GM23338 (cell line): ENCODE results near the gene ATP8A2.

Source experiments
- EZH2 ChIP-seq: fragments of 200-600 bp; sonication (generic); IDR thresholded peaks from one replicate; pipeline ENCODE4 v1.8.0; 2017; ENCODE audit warnings: antibody characterized with exemption, mild to moderate bottlenecking, low read depth; ENCODE audit not compliant: unreplicated experiment
- TF ChIP-seq, protein P1 (sequence below), 2 experiments: fragments of 200-600 bp in 1 of 2; sonication (generic) in 1 of 2; conservative IDR thresholded peaks; 2 replicates each; pipeline versions ENCODE4 v1.5.1 to v1.6.1; 2016 to 2017; ENCODE audit warnings: antibody characterized with exemption in 2 of 2, low read depth in 2 of 2, mild to moderate bottlenecking in 2 of 2, moderate library complexity in 1 of 2

DNA sequence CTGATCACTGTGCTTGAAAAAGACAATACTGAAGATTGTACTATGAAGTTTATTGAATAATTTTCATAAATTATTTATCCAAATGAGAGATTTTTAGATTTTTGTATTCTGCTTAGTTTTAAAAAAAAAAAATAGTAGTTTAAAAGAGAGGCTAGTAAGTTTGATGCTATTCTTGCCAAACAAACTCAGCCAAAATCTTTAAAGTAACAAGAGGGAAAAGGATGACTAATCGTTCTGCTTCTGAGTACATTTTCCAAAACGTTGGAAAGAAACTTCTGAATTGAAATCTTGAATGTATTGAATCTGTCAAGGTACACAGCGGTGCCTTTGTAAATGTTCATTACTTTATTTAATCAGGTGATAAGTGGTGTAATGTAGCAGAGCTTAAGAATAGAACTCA lies 35.9 kb upstream of the ATP8A2 start:
- TF ChIP-seq, protein P1, sequence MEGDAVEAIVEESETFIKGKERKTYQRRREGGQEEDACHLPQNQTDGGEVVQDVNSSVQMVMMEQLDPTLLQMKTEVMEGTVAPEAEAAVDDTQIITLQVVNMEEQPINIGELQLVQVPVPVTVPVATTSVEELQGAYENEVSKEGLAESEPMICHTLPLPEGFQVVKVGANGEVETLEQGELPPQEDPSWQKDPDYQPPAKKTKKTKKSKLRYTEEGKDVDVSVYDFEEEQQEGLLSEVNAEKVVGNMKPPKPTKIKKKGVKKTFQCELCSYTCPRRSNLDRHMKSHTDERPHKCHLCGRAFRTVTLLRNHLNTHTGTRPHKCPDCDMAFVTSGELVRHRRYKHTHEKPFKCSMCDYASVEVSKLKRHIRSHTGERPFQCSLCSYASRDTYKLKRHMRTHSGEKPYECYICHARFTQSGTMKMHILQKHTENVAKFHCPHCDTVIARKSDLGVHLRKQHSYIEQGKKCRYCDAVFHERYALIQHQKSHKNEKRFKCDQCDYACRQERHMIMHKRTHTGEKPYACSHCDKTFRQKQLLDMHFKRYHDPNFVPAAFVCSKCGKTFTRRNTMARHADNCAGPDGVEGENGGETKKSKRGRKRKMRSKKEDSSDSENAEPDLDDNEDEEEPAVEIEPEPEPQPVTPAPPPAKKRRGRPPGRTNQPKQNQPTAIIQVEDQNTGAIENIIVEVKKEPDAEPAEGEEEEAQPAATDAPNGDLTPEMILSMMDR (conservative IDR thresholded peaks at IDR 0.05; ENCODE audit: low read depth in 2 of 2): no peak
- TF ChIP-seq EZH2: no peak
